ENCODE data around the gene RNU6-1. TPM values are rescaled to one million over a fixed set of nuclear protein-coding genes. Genes with fewer than 3 reads are reported as not detected.
A peak's percentile ranks its signal among the peaks of the same experiment; 100 is the strongest.

RNU6-1 gene
- total and polyA plus RNA-seq, 8 donors, result not detected

DNA sequence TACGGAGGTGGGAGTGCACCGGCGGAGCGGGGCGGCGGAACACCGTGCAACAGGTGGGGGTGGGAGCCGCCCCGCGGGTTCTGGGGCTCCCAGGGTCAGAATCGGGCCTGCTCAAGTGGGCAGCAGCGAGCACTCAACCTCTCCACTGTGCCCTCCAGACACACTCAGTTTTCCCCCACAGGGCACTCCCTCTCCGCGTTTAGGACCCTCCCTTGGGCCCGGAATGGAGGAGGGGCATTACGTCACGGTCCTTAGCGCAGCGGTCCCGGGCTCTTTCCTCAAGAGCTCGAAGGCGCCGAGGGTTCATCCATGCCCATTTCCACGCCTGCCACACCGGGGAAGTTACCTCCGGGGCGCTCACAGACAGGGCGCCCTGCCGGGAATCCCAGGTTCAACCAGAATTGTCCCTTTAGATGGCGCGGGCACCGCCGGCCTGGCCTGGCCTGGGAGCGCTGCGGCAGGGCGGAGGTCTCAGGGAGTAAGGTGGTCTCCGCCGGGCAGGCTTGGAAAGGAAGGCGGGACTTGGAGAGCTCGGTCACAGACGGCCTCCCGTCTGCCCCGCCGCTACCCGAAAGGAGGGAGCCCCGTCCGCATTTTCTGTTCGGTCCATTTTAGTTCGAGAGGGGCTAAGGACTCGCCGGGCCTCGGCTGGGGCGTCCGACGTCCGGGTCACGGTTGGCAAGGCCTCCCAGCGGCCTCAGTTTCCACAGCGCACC is 5.1 kb downstream of the RNU6-1 start:
- H3K27me3 ChIP-seq, result peaks cover 65 to 66% of the 10 kb centered on the region in 2 donors
- TF ChIP-seq, protein P1, sequence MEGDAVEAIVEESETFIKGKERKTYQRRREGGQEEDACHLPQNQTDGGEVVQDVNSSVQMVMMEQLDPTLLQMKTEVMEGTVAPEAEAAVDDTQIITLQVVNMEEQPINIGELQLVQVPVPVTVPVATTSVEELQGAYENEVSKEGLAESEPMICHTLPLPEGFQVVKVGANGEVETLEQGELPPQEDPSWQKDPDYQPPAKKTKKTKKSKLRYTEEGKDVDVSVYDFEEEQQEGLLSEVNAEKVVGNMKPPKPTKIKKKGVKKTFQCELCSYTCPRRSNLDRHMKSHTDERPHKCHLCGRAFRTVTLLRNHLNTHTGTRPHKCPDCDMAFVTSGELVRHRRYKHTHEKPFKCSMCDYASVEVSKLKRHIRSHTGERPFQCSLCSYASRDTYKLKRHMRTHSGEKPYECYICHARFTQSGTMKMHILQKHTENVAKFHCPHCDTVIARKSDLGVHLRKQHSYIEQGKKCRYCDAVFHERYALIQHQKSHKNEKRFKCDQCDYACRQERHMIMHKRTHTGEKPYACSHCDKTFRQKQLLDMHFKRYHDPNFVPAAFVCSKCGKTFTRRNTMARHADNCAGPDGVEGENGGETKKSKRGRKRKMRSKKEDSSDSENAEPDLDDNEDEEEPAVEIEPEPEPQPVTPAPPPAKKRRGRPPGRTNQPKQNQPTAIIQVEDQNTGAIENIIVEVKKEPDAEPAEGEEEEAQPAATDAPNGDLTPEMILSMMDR (IDR thresholded peaks at IDR 0.05), result no peak
- DNase-seq, result peak in 1 of 4 donors; percentile 83
- ATAC-seq, result no peak
- peaks cover 30 to 67% of the 10 kb centered on the region in 2 donors for H3K4me1 ChIP-seq
- H3K9me3 ChIP-seq, result no peaks in the 10 kb centered on the region
- intact Hi-C loops (cut with DNase I), result loop anchor here in 1 of 2 donors (10.0 kb wide), 1 partner anchor 330 kb away; no protein-coding TSS in a partner anchor
- no peaks in the 10 kb centered on the region for H3K36me3 ChIP-seq
- no peak overlapping the region for H3K27ac ChIP-seq
- H3K4me3 ChIP-seq, result peak overlapping the region; percentile 12 to 44

DNA sequence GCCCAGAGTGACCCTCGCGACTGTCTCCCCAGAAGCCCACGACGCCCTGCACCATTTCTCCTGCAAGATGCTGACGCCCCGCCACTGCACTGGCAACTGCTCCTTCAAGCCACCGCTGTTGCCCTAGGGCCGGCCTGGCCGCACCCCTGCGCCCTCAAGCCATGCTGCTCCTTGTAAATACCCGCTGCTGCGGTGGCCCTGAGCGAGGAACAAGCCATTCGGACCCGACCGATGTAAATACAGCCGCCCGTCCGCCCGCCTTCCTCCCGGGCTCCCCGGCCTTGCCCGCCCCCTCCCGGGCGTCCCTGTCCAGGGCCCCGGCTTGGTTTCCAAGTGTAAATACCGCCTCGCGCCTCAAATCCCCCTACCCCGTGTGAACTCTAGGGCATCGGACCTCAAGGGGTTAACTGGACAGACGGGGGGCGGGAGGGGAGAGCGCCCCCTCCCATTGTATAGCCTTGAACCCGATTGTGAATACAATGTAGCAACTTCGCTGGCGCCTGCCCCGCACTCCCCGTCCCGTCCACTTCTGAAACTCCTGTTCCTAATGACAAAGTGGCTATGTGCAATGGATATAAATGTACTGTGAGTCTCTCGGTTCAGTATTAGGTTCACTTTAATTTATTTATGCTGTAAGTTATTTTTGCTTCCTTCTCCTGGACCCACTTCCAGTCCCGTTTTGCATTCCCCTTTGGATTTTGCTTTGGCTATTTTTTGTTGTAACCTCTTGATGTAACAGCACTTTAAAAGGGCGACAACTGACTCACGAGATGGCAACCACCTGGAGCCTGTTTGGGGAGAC is 5.9 kb downstream of the RNU6-1 start:
- Histone ChIP-seq H3K4me3 (peak overlapping the region in 1 of 2 donors; percentile 44), H3K27ac (no peak overlapping the region), H3K27me3 (peaks cover 73 to 74% of the 10 kb centered on the region in 2 donors), H3K4me1 (peaks cover 30 to 69% of the 10 kb centered on the region in 2 donors), H3K36me3 (no peaks in the 10 kb centered on the region), H3K9me3 (no peaks in the 10 kb centered on the region)
- peak in 1 of 4 donors; percentile 81 for DNase-seq
- peak; percentile 31 for ATAC-seq
- TF ChIP-seq, protein P1 (IDR thresholded peaks at IDR 0.05), result peak in 1 of 2 donors; percentile 41
- intact Hi-C loops (cut with DNase I), result loop anchor here in 1 of 2 donors (10.0 kb wide), 1 partner anchor 329 kb away; no protein-coding TSS in a partner anchor

- H3K9me3 ChIP-seq, result no peaks in the 10 kb centered on the region
- peaks cover 81 to 82% of the 10 kb centered on the region in 2 donors for H3K27me3 ChIP-seq
- ATAC-seq (no peak), DNase-seq (no peak)
- no peaks in the 10 kb centered on the region for H3K36me3 ChIP-seq
- peaks cover 31 to 69% of the 10 kb centered on the region in 2 donors for H3K4me1 ChIP-seq
- TF ChIP-seq, protein P1 (IDR thresholded peaks at IDR 0.05), result no peak
- intact Hi-C loops (cut with DNase I), result loop anchor here in 1 of 2 donors (10.0 kb wide), 1 partner anchor 328 kb away; no protein-coding TSS in a partner anchor
- no peak overlapping the region for H3K27ac ChIP-seq
- H3K4me3 ChIP-seq, result peak overlapping the region in 1 of 2 donors; percentile 44
Measured at GRCh38 chr15:67832897-67833709, 6.7 kb downstream of the RNU6-1 start.

- intact Hi-C loops (cut with DNase I), result loop anchor here in 1 of 2 donors (10.0 kb wide), 1 partner anchor 327 kb away; no protein-coding TSS in a partner anchor
Measured at GRCh38 chr15:67832031-67832551, 7.8 kb downstream of the RNU6-1 start.

More at GRCh38 chr15:67832031-67832551, 7.8 kb downstream of the RNU6-1 start:
- no peak for DNase-seq
- no peak overlapping the region for H3K27ac ChIP-seq
- H3K4me3 ChIP-seq, result no peak overlapping the region
- TF ChIP-seq, protein P1 (IDR thresholded peaks at IDR 0.05), result no peak
- peaks cover 38 to 76% of the 10 kb centered on the region in 2 donors for H3K4me1 ChIP-seq
- peaks cover 91 to 92% of the 10 kb centered on the region in 2 donors for H3K27me3 ChIP-seq
- H3K9me3 ChIP-seq, result no peaks in the 10 kb centered on the region
- no peak for ATAC-seq
- no peaks in the 10 kb centered on the region for H3K36me3 ChIP-seq

All from left lung (tissue), 10 donors.